Measurements from ENCODE around the gene SCUBE3.

The SCUBE3 gene

DNA sequence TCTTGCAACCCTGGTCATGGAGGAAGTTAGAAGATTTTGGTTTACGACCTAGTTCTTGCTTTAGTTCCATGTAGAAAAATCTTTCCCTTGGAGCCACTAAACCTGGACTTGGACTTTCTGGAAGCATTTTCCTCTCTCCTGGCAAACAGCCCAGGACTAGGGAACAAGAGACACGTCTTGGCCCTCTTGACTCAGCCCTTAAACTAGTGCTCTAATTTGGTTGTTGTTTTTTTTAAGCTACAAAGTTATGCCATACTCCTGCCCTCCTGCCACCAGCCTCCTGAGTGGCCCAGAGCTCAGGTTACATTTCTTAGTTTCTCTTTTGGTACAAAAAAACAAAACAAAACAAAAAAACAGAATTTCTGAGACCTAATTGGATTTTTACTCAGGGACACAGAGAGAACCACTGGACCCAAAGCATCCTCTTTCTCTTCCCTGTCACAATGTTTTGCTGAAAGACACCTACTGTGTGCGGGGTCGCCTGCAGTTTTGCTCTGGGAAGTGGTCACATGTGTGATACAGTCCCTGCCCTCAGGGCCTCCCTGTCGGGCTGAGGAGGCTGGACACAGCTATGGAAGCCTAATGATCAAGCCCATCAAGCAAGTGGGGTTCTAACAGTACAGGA lies 32.3 kb upstream of the SCUBE3 start:
- DNase-seq (ENCODE audit: low read depth, low spot score) = peak; percentile 72

DNA sequence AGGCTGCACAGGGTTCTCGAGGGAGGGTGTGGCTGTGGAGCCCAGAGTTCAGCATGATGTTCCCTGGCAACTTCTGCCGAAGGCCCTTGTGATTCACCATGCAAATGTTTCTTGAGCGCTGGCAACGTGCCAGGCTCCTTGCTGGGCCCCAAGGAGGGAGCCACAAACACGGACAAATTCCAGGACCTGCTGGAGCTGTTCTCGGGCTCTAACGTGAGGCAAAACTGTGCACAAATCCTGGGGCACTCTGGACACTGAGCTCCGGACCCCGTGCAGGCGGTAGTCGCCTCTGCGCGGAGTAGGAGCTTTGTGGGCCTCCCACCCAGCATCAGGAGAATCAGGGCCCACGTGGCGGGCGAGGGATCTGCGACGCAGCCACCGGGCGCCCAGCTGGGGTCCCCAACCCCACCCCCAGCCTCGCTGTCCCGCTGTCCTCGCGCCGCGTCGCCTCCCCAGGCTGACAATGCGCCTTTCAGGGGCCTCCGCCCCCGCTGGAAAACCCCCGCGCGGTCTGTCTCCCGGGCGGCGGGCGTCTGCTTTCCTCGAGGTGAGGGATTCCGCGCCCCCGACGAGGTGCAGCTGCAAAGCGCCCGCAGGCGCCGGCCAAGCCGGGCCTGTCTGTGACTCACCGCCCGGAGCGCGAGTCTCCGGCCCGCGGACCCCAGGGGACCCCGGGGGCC lies 31.7 kb upstream of the SCUBE3 start:
- peak; percentile 73 for DNase-seq (ENCODE audit: low read depth, low spot score)

DNA sequence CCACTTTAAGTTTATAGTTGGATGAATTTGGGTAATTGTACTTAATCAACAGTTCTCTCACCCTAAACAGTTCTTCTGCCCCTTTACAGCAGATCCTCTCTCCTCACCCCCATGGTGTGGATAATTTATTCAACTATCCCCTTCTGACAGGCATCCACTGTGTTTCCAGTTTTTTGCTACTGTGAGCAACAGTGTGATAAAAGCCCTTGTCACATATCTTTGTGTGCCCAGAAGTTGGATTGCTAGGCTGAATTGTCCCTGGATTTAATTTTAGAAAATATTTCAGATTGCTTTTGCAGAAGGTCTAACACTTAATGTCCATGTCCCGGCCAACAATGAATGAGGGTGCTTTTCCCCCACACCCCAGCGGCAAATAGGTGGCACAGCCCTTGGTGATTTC lies 30.5 kb upstream of the SCUBE3 start:
- DNase-seq (ENCODE audit: low read depth, low spot score) = no peak

DNA sequence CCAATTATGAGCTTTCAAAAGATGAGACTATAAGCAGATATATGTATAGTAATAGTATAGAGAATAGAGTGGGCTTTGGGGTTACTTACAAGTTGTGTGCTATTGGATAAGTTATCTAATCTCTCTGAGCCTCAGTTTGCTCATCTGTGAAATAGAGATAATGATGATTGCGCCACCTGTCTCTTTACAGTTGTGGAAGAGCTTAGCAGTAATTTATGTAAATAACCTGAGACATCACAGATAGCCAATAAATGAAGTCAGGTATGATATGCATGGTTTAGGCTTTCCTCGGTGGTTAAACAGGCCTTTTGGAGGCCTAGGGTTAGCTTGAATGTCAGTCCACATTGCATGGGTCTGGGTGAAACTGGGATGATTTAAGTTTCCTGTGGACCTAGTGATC lies 29.8 kb upstream of the SCUBE3 start:
- no peak for DNase-seq (ENCODE audit: low read depth, low spot score)

DNA sequence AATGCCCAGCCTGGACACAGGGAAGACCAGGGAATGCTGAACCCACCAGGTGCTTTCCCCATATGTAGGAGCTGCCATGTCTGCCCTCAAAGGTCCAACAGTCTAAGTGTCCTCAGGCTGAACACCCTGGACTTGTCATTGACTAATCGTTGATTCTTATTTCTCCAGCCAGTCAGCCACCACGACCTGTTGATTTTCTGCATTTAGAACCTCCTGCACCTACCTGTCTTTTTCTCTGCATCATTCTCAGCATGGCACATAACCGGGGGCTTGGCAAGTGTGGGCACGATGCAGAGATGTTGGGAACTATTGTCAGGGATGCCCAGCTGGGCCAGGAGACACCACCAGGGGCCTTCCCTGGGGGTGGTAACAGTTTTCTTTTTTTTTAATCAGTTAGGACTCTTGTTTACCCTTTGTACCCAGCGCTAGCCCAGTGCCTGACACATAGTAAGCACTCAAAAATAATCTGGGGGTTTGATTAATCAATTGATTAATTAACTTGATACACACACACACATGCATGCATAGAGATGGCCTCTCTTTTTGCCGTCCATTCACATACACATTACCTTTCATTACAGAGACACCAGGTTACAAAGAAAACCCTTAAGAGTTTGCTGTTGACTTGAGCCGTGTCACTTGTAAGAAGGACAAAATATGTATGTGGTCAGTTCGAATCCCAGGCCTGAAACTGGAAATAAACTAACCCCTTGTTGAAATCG lies 29.0 kb upstream of the SCUBE3 start:
- DNase-seq (ENCODE audit: low read depth, low spot score) = no peak

DNA sequence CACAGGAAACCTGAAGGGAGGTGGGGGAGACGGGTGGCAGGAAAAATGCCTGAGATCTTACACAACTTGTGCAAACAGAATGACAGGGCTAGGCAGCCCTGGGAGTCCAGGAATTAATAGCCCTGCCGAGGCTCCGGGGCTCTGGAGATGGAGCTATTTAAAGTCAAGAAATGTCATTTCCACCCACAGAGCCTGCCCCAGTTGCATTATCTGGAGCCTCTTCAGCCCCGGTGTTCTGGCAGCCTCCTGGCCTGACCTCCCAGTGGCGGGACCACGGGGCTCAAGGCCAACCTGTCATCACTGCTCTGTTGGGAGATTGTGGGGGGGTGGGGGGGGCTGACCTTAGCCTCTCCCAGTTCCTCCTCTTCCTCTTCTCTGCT lies 28.5 kb upstream of the SCUBE3 start:
- DNase-seq (ENCODE audit: low read depth, low spot score) = peak; percentile 68

DNA sequence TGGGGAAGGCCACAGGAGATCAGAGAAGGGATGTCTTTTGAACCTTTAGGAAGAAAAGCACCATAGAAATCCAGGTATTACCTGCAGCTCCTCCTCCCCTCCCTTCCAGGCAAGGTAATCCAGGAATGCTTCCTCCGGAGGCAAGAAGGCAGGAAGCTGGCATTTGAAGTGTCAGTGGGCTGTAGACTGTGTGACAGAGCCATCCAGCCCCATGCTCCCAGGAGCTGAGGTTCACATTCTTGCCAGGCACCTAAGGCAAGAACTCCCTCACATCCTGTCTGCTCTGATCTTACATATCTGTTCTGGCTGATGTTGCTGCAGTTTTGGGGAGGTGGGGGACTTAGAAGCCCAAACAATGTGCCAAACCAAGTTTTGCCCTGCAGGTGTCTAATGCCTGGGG lies 27.8 kb upstream of the SCUBE3 start:
- no peak for DNase-seq (ENCODE audit: low read depth, low spot score)

DNA sequence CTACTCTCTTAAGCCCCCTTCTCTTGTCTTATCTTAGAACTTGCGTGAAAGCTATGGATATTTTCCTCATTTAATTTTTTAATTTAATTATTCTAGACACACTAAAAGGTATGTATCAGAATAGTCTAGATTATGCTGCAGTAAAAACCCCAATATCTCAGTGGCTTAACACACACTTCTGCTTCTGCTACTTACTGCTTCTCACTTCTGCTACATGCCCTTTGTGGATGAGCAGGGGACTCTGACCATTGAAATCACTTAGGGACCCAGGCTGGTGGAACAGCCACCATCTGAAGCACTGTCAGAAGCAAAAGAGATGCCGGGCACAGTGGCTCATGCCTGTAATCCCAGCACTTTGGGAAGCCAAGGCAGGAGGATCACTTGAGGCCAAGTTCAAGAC lies 27.2 kb upstream of the SCUBE3 start:
- DNase-seq (ENCODE audit: low read depth, low spot score) = no peak

DNA sequence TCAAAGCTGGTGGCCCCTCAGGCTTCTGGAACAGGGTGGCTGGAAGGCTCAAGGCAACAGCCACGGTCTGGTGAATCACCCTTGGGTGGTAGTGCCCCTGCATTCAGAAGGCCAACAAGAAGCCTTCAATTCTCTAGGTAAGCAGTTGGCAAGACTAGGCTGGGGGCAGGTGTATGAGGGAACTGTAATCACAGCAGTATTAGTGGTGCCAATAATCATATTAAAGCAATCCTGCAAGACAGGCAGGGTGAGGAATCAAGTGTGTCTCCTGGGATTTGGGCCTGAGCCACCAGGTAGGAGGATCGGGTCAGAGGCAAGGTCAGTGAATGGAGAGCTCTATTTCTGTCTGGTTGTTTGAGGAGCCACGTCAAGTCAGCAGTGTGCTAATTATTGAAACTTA lies 24.9 kb upstream of the SCUBE3 start:
- no peak for DNase-seq (ENCODE audit: low read depth, low spot score)

DNA sequence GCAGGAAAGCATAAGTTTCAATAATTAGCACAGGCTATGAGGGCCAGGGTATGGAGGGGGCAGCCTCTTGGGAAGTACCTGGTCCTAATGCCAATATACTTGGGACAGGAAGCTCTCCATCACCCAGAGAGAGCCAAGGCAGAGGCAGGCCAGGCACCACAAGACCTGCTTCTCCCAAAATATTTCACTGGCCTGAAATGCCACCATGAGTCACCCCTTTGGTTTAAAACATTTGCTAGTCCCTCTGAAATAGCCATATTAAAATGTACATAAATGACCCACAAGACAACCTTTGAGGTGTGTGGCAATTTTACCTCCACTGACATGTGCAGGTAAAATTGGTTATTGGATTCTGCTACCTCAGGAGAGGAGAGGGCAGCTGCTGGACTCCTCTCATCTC lies 23.4 kb upstream of the SCUBE3 start:
- DNase-seq (ENCODE audit: low read depth, low spot score) = no peak

DNA sequence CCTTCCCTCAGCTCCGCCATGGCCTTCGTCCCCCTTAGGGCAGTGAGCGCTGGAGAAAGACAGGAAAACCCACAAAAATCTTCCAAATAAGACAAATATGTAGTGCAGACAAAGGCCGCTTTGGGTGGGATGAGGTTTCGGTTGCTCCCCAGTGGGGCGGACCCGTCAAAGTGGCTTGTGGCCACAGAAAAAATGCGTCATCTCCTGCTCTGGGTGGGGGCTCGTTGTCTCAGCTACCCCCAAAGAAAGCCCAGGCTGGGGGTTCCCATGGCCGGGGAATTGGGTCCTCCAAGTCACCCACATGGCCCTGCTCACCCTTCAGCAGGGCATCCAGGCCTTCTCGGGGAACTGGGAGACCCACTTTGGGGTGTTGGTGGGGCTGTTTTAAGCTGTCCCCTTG lies 21.9 kb upstream of the SCUBE3 start:
- DNase-seq (ENCODE audit: low read depth, low spot score) = no peak

DNA sequence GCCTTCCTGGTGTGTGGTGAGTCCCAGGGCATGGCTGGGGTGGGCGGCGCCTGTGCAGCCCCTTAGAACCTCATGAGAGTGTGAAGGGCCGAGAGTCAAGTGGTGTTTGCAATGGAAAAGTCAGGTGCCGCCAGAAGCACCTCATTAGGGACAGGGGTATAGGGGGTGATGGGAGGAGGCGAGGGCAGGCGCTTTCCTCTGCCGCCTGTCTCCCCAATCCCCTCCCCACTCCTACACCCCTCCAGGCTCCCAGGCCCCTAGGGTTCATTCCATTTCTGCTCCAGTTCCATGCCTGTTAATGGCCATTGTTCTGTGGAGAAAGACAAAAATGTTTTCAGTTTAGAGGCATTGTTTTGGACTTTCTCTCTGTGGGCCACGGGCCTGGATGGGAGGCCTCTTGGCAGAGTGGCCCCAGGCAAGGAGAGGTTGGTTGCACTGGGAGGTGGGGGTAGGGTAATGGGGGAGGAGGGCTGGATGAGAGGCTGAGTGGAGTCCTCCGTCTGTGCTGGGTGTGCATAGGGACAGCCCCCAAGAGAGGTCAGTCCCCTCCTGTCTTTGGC lies 21.4 kb upstream of the SCUBE3 start:
- no peak for DNase-seq (ENCODE audit: low read depth, low spot score)

DNA sequence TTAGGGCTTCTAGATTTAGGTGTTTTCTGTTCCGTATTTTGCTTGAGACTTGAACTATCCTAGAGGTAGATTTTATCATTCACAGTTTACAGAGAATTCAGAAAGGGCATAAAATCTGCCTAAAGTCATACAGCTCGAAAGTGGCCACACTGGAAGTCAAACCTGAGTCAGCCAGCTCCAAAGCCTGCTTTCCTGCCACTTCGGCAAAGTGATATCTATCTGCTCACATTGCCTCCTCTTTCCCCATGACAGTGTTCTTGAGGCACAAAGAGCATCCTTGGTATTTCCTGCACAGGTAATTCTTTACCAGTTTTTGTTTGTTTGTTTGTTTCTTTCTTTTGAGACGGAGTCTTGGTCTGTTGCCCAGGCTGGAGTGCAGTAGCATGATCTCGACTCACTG lies 19.4 kb upstream of the SCUBE3 start:
- DNase-seq (ENCODE audit: low read depth, low spot score) = no peak

DNA sequence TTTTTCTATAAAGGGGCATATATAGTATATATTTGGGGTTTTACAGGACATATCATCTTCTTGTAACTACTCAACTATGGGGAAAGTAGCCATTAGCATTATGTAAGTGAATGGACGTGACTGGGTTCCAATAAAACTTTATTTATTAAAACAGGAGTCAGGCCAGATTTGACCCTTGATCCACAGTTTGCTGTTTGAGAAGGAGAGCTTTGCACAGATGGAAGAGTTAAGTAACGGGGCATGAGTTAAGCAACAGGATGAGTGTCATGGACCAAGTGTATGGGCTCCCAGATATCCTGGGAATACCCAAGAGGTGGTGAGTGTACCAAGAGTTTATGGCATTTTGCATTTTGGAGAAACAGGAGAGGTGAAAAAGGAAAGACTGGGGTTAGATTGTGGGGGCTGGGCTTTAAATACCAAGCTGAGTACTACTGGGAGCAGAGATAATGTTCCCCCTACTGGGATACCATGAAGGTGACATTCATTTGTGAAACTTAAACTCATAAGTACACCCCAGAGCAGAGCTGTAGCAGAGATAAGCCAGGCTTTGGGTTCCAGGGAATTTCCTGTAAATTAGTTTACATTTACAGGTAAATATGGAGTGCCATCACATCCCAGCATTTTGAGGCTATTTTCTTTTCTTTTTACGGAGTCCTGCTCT lies 18.5 kb upstream of the SCUBE3 start:
- DNase-seq (ENCODE audit: low read depth, low spot score) = no peak

DNA sequence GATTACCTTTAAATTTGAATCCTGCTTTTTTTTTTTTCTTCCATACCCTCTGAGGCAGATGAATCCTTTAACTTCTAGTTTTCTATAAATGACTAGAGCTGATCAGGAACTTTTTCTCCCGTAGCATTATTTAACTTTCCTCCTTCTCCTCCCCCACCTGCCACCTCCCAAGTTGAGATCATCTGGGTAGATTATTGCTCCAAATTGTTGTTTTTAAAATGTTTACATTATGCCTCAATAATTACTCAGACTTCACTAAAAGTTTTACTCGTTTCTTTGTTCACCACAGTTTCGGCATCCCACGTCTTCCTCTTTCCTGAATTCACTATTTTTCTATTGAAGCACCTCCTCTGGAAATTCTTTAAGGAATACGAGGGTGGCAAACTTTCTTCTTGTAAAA lies 16.6 kb upstream of the SCUBE3 start:
- no peak for DNase-seq (ENCODE audit: low read depth, low spot score)

DNA sequence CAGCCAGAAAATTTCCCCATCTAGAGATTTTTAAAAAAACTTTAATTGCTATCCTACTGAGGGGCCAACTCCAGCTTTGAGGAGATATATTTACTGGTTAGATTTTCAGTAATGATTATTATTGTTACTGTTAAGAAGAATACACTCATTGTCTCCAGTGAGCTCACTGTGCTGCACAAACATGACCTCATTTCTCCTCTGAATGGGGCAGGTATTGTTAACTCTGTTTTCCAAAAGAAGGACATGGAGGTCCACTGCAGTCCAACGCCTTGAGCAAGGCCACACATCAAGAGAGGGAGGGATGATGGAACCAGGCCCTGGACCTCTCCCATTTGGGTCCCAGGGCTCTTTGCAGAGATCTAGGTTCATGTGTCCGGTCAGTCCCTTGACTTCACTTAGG lies 13.9 kb upstream of the SCUBE3 start:
- DNase-seq (ENCODE audit: low read depth, low spot score) = no peak

DNA sequence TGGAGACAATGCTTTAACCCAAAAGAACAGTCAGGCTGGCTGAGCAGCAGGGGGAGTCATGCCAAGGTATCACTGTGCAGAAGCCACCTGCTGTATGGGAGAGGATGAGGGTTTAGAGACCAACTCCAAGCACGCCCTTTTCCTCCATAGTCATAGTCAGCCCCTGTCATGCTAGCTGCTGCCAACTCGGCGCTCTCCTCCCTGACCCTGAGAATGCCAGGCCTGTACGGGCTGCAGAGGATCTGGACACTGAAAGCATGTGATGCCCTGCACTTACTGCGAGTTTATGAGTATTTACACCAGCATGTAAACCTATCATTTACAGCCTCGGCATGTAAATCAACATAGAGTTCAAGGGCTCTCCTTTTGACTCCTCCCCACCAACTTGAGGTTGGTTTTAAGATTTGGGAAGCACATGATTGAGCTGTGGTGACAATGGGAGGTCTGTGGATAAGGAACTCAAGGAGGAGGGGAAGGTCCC lies 11.7 kb upstream of the SCUBE3 start:
- DNase-seq (ENCODE audit: low read depth, low spot score) = no peak

DNA sequence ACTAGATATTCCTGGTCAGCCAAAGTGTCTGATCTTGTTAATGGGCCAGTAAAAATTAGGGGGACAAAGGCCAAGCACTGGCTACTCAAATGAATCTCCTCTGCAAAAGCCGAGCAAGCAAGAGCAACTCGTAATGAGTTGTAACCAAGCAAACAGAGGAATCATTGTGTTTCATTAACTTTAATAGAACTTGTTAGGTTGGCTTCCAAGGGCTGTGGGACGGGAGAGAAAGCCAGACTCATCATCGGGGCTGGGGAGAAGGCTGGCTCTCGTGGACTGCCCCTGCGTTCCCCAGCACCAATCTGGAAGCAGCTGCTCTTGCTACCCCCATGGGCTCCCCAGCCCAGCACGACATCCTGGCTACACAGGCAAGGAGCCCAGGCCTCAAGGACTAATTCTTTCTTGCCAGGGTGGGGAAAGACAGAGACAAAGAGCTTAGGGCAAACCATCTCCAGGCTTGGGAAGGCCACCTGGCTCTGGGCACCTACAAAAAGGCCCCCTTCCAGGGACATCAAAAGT lies 10.5 kb upstream of the SCUBE3 start:
- DNase-seq (ENCODE audit: low read depth, low spot score) = no peak

DNA sequence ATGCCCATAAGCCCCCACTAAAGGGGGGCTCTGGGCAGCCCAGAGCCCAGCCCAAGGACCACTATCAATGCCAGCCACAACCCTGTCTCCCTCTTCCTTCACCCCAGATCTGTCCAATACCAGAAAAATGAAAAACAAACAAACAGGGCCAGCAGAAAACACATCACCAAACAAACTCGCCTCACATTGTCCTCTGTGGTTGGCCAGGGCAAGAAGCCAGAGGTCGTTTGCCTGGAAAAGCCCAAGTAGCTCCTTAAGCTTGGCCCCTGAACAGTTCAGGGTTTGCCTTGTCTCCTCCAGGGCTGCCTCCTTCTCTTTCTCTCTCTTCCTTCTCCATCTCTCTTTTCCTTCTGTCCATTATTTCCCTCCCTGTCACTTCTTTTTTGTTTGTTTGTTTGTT lies 10.1 kb upstream of the SCUBE3 start:
- DNase-seq (ENCODE audit: low read depth, low spot score) = peak; percentile 39

DNA sequence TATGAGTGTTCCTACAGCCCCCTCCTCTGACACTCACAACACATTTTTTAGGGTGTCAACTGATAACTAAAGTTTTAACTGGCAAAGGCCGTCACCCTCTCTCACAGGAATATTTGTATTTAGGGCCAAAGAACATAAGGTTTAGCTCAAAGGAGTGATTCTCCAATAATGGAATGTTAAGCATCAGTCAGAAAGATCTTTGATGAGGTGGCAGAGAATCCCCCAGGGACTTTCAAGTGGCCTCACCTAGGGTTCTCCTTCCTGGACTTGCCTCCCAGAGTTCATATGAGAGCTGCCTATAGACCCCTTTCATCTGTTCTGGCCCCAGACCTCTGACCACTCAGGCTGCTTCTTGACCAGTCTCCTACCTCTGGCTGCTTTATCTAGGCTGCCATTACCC lies 7.4 kb upstream of the SCUBE3 start:
- no peak for DNase-seq (ENCODE audit: low read depth, low spot score)

DNA sequence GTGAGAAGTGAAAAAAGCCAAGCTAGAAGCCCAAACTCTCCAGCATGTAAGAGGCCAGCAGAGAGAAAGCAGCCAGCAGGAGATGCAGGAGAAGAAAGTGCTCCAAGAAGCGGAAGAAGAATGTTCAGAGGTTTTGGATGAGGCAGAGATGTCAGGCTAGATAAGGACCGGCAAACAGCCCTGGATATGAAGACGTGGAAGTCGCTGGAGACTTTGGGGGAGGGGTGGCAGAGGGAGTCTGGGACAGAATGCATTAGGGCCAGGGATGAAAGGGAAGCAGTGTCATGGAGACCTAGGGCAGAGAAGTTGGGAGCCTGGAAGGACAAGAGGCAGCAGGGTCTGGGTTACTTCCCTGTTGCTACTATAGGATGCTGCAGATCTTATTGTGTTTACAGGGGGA lies 5.3 kb upstream of the SCUBE3 start:
- DNase-seq (ENCODE audit: low read depth, low spot score) = no peak

DNA sequence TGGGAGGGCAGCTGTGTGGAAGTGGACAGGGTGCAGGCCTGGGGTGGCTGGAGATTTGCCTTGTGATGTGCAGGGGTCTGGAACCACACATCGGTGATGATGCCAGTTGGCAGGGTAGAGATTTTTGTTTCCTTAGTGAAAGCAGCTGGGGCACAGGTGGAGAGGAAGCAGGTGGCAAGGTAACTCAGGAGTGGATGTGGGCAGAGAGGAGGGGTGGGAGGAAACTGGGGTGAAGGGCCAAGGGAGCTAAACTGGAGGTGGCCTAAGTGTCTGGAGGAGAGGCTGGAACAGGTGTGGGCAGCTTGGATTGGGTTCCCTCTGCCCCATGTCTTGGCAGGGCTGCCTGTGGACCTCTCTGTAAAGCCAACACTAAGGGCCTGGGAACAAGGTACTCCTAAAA lies 4.7 kb upstream of the SCUBE3 start:
- no peak for DNase-seq (ENCODE audit: low read depth, low spot score)

Measured in astrocyte of the hippocampus (primary cell).